ENCODE results near the gene ITK.
"Not testable (repeated sequence)": the region's sequence is repeated elsewhere in the genome, so short reads cannot be mapped to it uniquely, and the experiment has no call there.

DNA sequence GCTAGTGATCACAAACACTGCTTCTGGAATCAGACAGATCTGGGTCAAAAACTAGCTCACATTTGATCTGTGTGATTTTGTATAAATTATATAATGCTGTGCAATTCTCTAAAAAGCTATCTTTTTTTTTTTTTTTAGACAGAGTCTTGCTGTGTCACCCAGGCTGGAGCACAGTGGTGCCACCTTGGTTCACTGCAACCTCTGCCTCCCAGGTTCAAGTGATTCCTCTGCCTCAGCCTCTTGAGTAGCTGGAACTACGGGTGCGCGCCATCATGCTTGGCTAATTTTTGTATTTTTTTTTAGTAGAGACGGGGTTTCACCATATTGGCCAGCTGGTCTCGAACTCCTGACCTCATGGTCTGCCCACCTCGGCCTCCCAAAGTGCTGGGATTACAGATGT is 4.5 kb downstream of the ITK start:
- TF ChIP-seq, protein P1, sequence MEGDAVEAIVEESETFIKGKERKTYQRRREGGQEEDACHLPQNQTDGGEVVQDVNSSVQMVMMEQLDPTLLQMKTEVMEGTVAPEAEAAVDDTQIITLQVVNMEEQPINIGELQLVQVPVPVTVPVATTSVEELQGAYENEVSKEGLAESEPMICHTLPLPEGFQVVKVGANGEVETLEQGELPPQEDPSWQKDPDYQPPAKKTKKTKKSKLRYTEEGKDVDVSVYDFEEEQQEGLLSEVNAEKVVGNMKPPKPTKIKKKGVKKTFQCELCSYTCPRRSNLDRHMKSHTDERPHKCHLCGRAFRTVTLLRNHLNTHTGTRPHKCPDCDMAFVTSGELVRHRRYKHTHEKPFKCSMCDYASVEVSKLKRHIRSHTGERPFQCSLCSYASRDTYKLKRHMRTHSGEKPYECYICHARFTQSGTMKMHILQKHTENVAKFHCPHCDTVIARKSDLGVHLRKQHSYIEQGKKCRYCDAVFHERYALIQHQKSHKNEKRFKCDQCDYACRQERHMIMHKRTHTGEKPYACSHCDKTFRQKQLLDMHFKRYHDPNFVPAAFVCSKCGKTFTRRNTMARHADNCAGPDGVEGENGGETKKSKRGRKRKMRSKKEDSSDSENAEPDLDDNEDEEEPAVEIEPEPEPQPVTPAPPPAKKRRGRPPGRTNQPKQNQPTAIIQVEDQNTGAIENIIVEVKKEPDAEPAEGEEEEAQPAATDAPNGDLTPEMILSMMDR (conservative IDR thresholded peaks at IDR 0.05; ENCODE audit: low read length) = not testable (repeated sequence)
- TF ChIP-seq EZH2phosphoT487 (IDR thresholded peaks at IDR 0.05; ENCODE audit: borderline replicate concordance) = not testable (repeated sequence)

Data from Loucy (cell line).